Astrocyte (in vitro differentiated cells and primary cell): Measurements from ENCODE around the gene KRT86. TPM values are rescaled to one million over a fixed set of nuclear protein-coding genes. Genes with fewer than 3 reads are reported as not detected.

Source experiments
- DNase-seq: peaks from one replicate; pipeline ENCODE4 v3.0.0-alpha.2; 2010; ENCODE audit warnings: low read depth
- FAIRE-seq: peaks from 2 replicates; lab custom pipeline; 2011; peaks lifted over from hg19 to GRCh38; lab: Jason Lieb, UNC
- H2AFZ ChIP-seq: 2 replicates; pipeline ENCODE4 v1.6.0; 2012; ENCODE audit warnings: low read depth, low read length, inconsistent platforms
- H3K27ac ChIP-seq: 2 replicates; pipeline ENCODE4 v1.5.1; 2011; ENCODE audit warnings: low read depth, low read length, inconsistent platforms
- H3K27me3 ChIP-seq: 2 replicates; pipeline ENCODE4 v1.6.0; 2011; ENCODE audit warnings: low read length, inconsistent platforms; ENCODE audit not compliant: insufficient read depth
- H3K36me3 ChIP-seq: 2 replicates; pipeline ENCODE4 v1.5.1; 2011; ENCODE audit warnings: low read length, inconsistent platforms; ENCODE audit not compliant: insufficient read depth
- H3K4me1 ChIP-seq: 2 replicates; pipeline ENCODE4 v1.5.1; 2011; ENCODE audit warnings: low read length, inconsistent platforms; ENCODE audit not compliant: insufficient read depth
- H3K4me2 ChIP-seq: 2 replicates; pipeline ENCODE4 v1.6.0; 2012; ENCODE audit warnings: low read length, inconsistent platforms
- H3K4me3 ChIP-seq: 2 replicates; pipeline ENCODE4 v1.5.1; 2011; ENCODE audit warnings: low read depth, mild to moderate bottlenecking, low read length, inconsistent platforms; ENCODE audit not compliant: insufficient read depth
- H3K79me2 ChIP-seq: 2 replicates; pipeline ENCODE4 v1.6.0; 2012; ENCODE audit warnings: mild to moderate bottlenecking, low read length, inconsistent platforms; ENCODE audit not compliant: insufficient read depth
- H3K9ac ChIP-seq: 2 replicates; pipeline ENCODE4 v1.6.0; 2012; ENCODE audit warnings: mild to moderate bottlenecking, low read length, inconsistent platforms
- H3K9me3 ChIP-seq: 2 replicates; pipeline ENCODE4 v1.5.1; 2012; ENCODE audit warnings: low read depth, mild to moderate bottlenecking, low read length, inconsistent platforms; ENCODE audit not compliant: insufficient read depth
- H4K20me1 ChIP-seq: 2 replicates; pipeline ENCODE4 v1.6.0; 2012; ENCODE audit warnings: low read length, inconsistent platforms; ENCODE audit not compliant: insufficient read depth
- H3K27ac Mint-ChIP-seq: one replicate; pipeline ENCODE4 v1.8.0; 2021; ENCODE audit warnings: mild to moderate bottlenecking, mixed read lengths; ENCODE audit not compliant: unreplicated experiment
- H3K27me3 Mint-ChIP-seq: one replicate; pipeline ENCODE4 v1.8.0; 2021; ENCODE audit warnings: low read depth, mixed read lengths; ENCODE audit not compliant: unreplicated experiment
- H3K36me3 Mint-ChIP-seq: one replicate; pipeline ENCODE4 v1.8.0; 2021; ENCODE audit warnings: low read depth, mixed read lengths; ENCODE audit not compliant: unreplicated experiment
- H3K4me1 Mint-ChIP-seq: one replicate; pipeline ENCODE4 v1.8.0; 2021; ENCODE audit warnings: low read depth, mixed read lengths; ENCODE audit not compliant: unreplicated experiment
- H3K4me3 Mint-ChIP-seq: one replicate; pipeline ENCODE4 v1.8.0; 2021; ENCODE audit warnings: mild to moderate bottlenecking, moderate library complexity, mixed read lengths; ENCODE audit not compliant: unreplicated experiment
- H3K9me3 Mint-ChIP-seq: one replicate; pipeline ENCODE4 v1.8.0; 2021; ENCODE audit warnings: mild to moderate bottlenecking, mixed read lengths; ENCODE audit not compliant: unreplicated experiment
- CTCF ChIP-seq: IDR thresholded peaks from 2 replicates; pipeline ENCODE4 v1.5.1; 2011; ENCODE audit warnings: low read depth, mild to moderate bottlenecking, inconsistent platforms, low read length, moderate library complexity; ENCODE audit not compliant: insufficient read depth
- EZH2 ChIP-seq: IDR thresholded peaks from 2 replicates; pipeline ENCODE4 v1.6.1; 2012; ENCODE audit warnings: mild to moderate bottlenecking, low read length, inconsistent platforms; ENCODE audit not compliant: insufficient read depth
- total RNA-seq: library from RNA; stranded (reverse); gene quantifications from 2 replicates; pipeline ENCODE4 v1.2.1, GENCODE V29; 2021

Gene KRT86
- total RNA-seq, 1 donor from 2014 or later, result 0.43 TPM

- Histone ChIP-seq H3K4me1 (peaks cover 36% of the 10 kb centered on the region), H3K27ac (no peak overlapping the region), H3K27me3 (no peaks in the 10 kb centered on the region), H3K9me3 (no peaks in the 10 kb centered on the region), H2AFZ (no peak overlapping the region), H3K9ac (no peak overlapping the region), H3K79me2 (peaks cover 4% of the 10 kb centered on the region), H4K20me1 (no peaks in the 10 kb centered on the region), H3K36me3 (no peaks in the 10 kb centered on the region), H3K4me2 (no peak overlapping the region), H3K4me3 (no peak overlapping the region)
- peaks cover 2% of the 10 kb centered on the region for H3K9me3 Mint-ChIP-seq
- TF ChIP-seq EZH2, result no peak
- TF ChIP-seq CTCF, result no peak
- no peak for DNase-seq
- peaks cover 48% of the 10 kb centered on the region for H3K4me1 Mint-ChIP-seq
- H3K4me3 Mint-ChIP-seq, result no peak overlapping the region
- no peak overlapping the region for H3K27ac Mint-ChIP-seq
- H3K27me3 Mint-ChIP-seq, result peaks cover 34% of the 10 kb centered on the region
- H3K36me3 Mint-ChIP-seq, result peaks cover 22% of the 10 kb centered on the region
- no peak for FAIRE-seq
Observed at GRCh38 chr12:52235822-52236361, 38.6 kb upstream of the KRT86 start.

- Mint-ChIP-seq H3K27ac (no peak overlapping the region), H3K9me3 (peaks cover 2% of the 10 kb centered on the region), H3K4me1 (peaks cover 44% of the 10 kb centered on the region), H3K4me3 (no peak overlapping the region), H3K36me3 (peaks cover 23% of the 10 kb centered on the region), H3K27me3 (peaks cover 34% of the 10 kb centered on the region)
- Histone ChIP-seq H3K9me3 (no peaks in the 10 kb centered on the region), H4K20me1 (no peaks in the 10 kb centered on the region), H3K4me1 (peaks cover 30% of the 10 kb centered on the region), H2AFZ (no peak overlapping the region), H3K4me2 (no peak overlapping the region), H3K79me2 (peaks cover 4% of the 10 kb centered on the region), H3K9ac (no peak overlapping the region), H3K36me3 (no peaks in the 10 kb centered on the region), H3K27ac (no peak overlapping the region), H3K27me3 (no peaks in the 10 kb centered on the region), H3K4me3 (no peak overlapping the region)
- TF ChIP-seq EZH2, result no peak
- TF ChIP-seq CTCF, result no peak
- DNase-seq (no peak), FAIRE-seq (no peak)
Observed at GRCh38 chr12:52236386-52237050, 37.9 kb upstream of the KRT86 start.
